ENCODE results near the gene TOM1L1. TPM values are rescaled to one million over a fixed set of nuclear protein-coding genes. Genes with fewer than 3 reads are reported as not detected.

The TOM1L1 gene
- total and polyA plus RNA-seq, 2 donors from 2014 or later = 57.7 to 85.7 TPM

DNA sequence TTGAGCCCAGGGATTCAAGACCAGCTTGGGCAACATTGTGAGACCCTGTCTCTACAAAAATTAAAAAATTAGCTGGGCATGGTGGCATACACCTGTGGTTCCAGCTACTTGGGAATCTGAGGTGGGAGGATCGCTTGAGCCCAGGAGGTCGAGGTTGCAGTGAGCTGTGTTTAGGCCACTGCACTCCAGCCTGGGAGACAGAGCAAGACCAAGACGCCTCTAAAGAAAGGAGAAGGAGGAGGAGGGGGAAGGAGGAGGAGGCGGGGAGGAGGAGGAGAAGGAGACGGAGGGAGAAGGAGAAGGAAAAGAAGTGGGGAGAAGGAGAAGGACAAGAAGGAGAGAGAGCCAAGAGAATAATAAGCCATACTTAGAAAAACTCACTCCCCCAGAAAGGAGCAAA, 103.8 kb downstream of the TOM1L1 start:
- FAIRE-seq = no peak
- Histone ChIP-seq H3K27ac (ENCODE audit: low read depth in 2 of 2, low read length in 2 of 2) (no peak overlapping the region), H3K36me3 (ENCODE audit: control insufficient read depth in 2 of 3, insufficient read depth in 3 of 3, low read length in 3 of 3) (no peaks in the 10 kb centered on the region), H3K9me3 (ENCODE audit: control insufficient read depth in 2 of 3, insufficient read depth in 1 of 3, low read length in 3 of 3) (no peaks in the 10 kb centered on the region), H3K4me1 (ENCODE audit: control insufficient read depth in 2 of 3, insufficient read depth in 2 of 3, low read depth in 1 of 3, low read length in 3 of 3) (no peaks in the 10 kb centered on the region), H3K9ac (ENCODE audit: low read length in 3 of 3) (no peak overlapping the region), H3K4me3 (ENCODE audit: low read length in 3 of 3) (no peak overlapping the region), H3K27me3 (ENCODE audit: control insufficient read depth, insufficient read depth, low read length) (no peaks in the 10 kb centered on the region)
- no peak for TF ChIP-seq CTCF (IDR thresholded peaks at IDR 0.05; ENCODE audit: borderline replicate concordance, extremely low read depth, insufficient read depth)
- no peak for DNase-seq
- intact Hi-C loops (cut with DNase I) = no loop called here

DNA sequence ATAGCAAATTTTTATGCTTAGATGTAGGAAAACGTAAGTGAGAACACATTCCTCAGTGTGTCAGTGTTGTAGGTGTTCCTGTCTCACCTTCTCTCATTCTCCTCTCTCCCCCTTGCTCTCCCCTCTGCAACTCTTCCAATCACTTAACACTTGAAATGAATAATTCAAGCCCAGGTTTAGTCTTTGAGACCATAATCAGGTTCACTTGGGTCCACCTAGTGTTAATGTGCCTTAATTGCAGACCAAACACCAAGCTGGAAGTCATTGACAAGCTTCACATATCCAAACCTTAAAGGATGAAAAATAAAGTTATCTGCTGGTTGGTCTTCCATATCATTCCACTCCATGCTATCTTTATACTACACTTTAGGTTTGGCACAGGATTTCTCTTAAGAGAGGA, 104.9 kb downstream of the TOM1L1 start:
- no peak overlapping the region for H3K9ac ChIP-seq (ENCODE audit: low read length in 3 of 3)
- H3K4me3 ChIP-seq (ENCODE audit: low read length in 3 of 3) = no peak overlapping the region
- no peaks in the 10 kb centered on the region for H3K36me3 ChIP-seq (ENCODE audit: control insufficient read depth in 2 of 3, insufficient read depth in 3 of 3, low read length in 3 of 3)
- no peak overlapping the region for H3K27ac ChIP-seq (ENCODE audit: low read depth in 2 of 2, low read length in 2 of 2)
- TF ChIP-seq CTCF (IDR thresholded peaks at IDR 0.05; ENCODE audit: borderline replicate concordance, extremely low read depth, insufficient read depth) = peak; percentile 24
- intact Hi-C loops (cut with DNase I) = no loop called here
- DNase-seq (peak in 1 of 5 donors; percentile 7), FAIRE-seq (no peak)
- H3K9me3 ChIP-seq (ENCODE audit: control insufficient read depth in 2 of 3, insufficient read depth in 1 of 3, low read length in 3 of 3) = no peaks in the 10 kb centered on the region
- H3K27me3 ChIP-seq (ENCODE audit: control insufficient read depth, insufficient read depth, low read length) = no peaks in the 10 kb centered on the region
- H3K4me1 ChIP-seq (ENCODE audit: control insufficient read depth in 2 of 3, insufficient read depth in 2 of 3, low read depth in 1 of 3, low read length in 3 of 3) = no peaks in the 10 kb centered on the region

Other genes with a start within 250 kb of the TOM1L1 start
- 64.9 TPM for gene COX11, start 67.8 kb downstream of the TOM1L1 start, total RNA-seq
- 52.7 TPM for gene COX11, start 67.8 kb downstream of the TOM1L1 start, polyA plus RNA-seq (ENCODE audit: insufficient read depth, low read depth, low replicate concordance)
- gene STXBP4, start 67.9 kb downstream of the TOM1L1 start, total RNA-seq = 20.2 TPM
- 4.5 TPM for gene STXBP4, start 67.9 kb downstream of the TOM1L1 start, polyA plus RNA-seq (ENCODE audit: insufficient read depth, low read depth, low replicate concordance)

Data from kidney (tissue), 14 donors.